GM18951 (cell line): ENCODE results near the gene MAPRE3.

Experiments used
- POLR2A ChIP-seq: IDR thresholded peaks from 4 replicates; pipeline ENCODE4 v1.6.1; 2011; ENCODE audit warnings: mild to moderate bottlenecking; ENCODE audit not compliant: insufficient read length, insufficient read depth; ENCODE audit errors: extremely low read depth
- in situ Hi-C: fragments of 300-500 bp; cut with MboI; formaldehyde crosslinking; loops from one replicate; pipeline ENCODE4 v1.12.0; 2022; ENCODE audit warnings: low sequenced_read_pairs, mixed read lengths, inconsistent platforms; ENCODE audit not compliant: unreplicated experiment

Gene MAPRE3

GRCh38 chr2:26970244-26970927 lies at the start of gene MAPRE3:
Gene MAPRE3, plus strand, starts transcription at chr2:26970637. Its CDS starts 51,582 bp downstream, at chr2:27022219.
- no peak for TF ChIP-seq POLR2A
- in situ Hi-C loops = no loop called here

- no peak for TF ChIP-seq POLR2A
- in situ Hi-C loops = loop anchor here (10.0 kb wide), 1 partner anchor 77 kb away; the partner anchor contains the start of gene DPYSL5
These were observed 49.1 kb upstream of the MAPRE3 start for GRCh38 chr2:26921323-26921722.

- no peak for TF ChIP-seq POLR2A
- in situ Hi-C loops = loop anchor here (10.0 kb wide), 1 partner anchor 78 kb away; the partner anchor contains the start of gene DPYSL5
These were observed 47.8 kb upstream of the MAPRE3 start for GRCh38 chr2:26922405-26923188.

GRCh38 chr2:26923189-26923466 lies 47.3 kb upstream of the MAPRE3 start:
- in situ Hi-C loops = loop anchor here (10.0 kb wide), 1 partner anchor 78 kb away; the partner anchor contains the start of gene DPYSL5

GRCh38 chr2:26924731-26925099 lies 45.7 kb upstream of the MAPRE3 start:
- in situ Hi-C loops = loop anchor here (10.0 kb wide), 1 partner anchor 80 kb away; the partner anchor contains the start of gene DPYSL5
- no peak for TF ChIP-seq POLR2A

GRCh38 chr2:26925100-26925791 lies 45.2 kb upstream of the MAPRE3 start:
- in situ Hi-C loops = loop anchor here (10.0 kb wide), 1 partner anchor 80 kb away; the partner anchor contains the start of gene DPYSL5
- no peak for TF ChIP-seq POLR2A

- no peak for TF ChIP-seq POLR2A
- in situ Hi-C loops = loop anchor here (10.0 kb wide), 1 partner anchor 82 kb away; the partner anchor contains the start of gene DPYSL5
These were observed 43.2 kb upstream of the MAPRE3 start for GRCh38 chr2:26927221-26927620.

GRCh38 chr2:26932974-26933373 lies 37.5 kb upstream of the MAPRE3 start:
- in situ Hi-C loops = no loop called here
- TF ChIP-seq POLR2A = no peak

GRCh38 chr2:26933431-26934334 lies 36.8 kb upstream of the MAPRE3 start:
- in situ Hi-C loops = no loop called here
- no peak for TF ChIP-seq POLR2A

- no peak for TF ChIP-seq POLR2A
- in situ Hi-C loops = no loop called here
These were observed 36.1 kb upstream of the MAPRE3 start for GRCh38 chr2:26934335-26934724.

- in situ Hi-C loops = no loop called here
- TF ChIP-seq POLR2A = no peak
These were observed 35.5 kb upstream of the MAPRE3 start for GRCh38 chr2:26934985-26935384.

- TF ChIP-seq POLR2A = no peak
- in situ Hi-C loops = no loop called here
These were observed 33.6 kb upstream of the MAPRE3 start for GRCh38 chr2:26936855-26937254.
